BLaER1 treated with 17β-estradiol and CSF1 and Interleukin-3, amounts not matched to agents 10 nM and 100 nM (cell line): ENCODE measurements around the gene OLIG1.

Source experiments
- H3K27ac ChIP-seq, 11 experiments: shearing (Covaris generic); formaldehyde crosslinking; 2 replicates each; pipeline ENCODE4 v1.8.1; 2022
- H3K27me3 ChIP-seq, 11 experiments: shearing (Covaris generic); formaldehyde crosslinking; 2 replicates each; pipeline ENCODE4 v1.8.1; 2022
- H3K36me3 ChIP-seq, 11 experiments: shearing (Covaris generic); formaldehyde crosslinking; 2 replicates each; pipeline ENCODE4 v1.8.1; 2022
- H3K4me1 ChIP-seq, 10 experiments: shearing (Covaris generic); formaldehyde crosslinking; 2 replicates each; pipeline ENCODE4 v1.8.1; 2022
- H3K4me2 ChIP-seq, 11 experiments: shearing (Covaris generic); formaldehyde crosslinking; 2 replicates each; pipeline ENCODE4 v1.8.1; 2022
- H3K4me3 ChIP-seq, 10 experiments: shearing (Covaris generic); formaldehyde crosslinking; 2 replicates each; pipeline ENCODE4 v1.8.1; 2022
- H3K9ac ChIP-seq, 11 experiments: shearing (Covaris generic); formaldehyde crosslinking; 2 replicates each; pipeline ENCODE4 v1.8.1; 2022
- H3K9me3 ChIP-seq, 11 experiments: shearing (Covaris generic); formaldehyde crosslinking; replicated peaks in 1 of 11; 2 replicates each; pipeline ENCODE4 v1.8.1; 2022
- H4K20me1 ChIP-seq, 11 experiments: shearing (Covaris generic); formaldehyde crosslinking; 2 replicates each; pipeline ENCODE4 v1.8.1; 2022
- Cebpa-rat ChIP-seq, 11 experiments: shearing (Covaris generic); IDR thresholded peaks; 2 replicates each; pipeline ENCODE4 v1.8.1; 2022

Gene OLIG1

DNA sequence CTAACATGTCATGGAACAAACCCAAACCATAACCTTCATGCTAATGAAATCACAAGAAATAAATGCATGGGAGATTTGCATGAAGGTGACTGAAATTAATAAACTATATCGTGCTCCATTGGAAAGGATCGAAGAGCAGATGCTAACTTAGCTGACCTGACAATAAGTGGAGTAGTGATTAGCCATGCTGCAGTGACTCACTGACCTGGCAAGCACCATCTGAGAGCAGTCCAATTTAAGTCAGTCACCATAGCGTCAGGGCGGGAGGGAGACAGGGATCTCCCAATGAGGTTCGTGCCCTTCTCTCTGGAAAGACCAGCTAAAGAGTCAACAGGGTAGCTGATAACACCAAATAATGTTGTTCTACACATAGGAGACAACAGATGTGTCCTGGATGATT lies 22.7 kb upstream of the OLIG1 start:
- H3K27me3 ChIP-seq = no peaks in the 10 kb centered on the region
- H3K4me3 ChIP-seq = no peak overlapping the region
- H3K9ac ChIP-seq = no peak overlapping the region
- no peaks in the 10 kb centered on the region for H3K9me3 ChIP-seq
- H3K4me2 ChIP-seq = no peak overlapping the region
- H4K20me1 ChIP-seq = no peaks in the 10 kb centered on the region
- H3K4me1 ChIP-seq = peaks cover 9 to 22% (median 11%) of the 10 kb centered on the region in 10 experiments; a peak in 16 of 20 replicates
- TF ChIP-seq Cebpa-rat (IDR thresholded peaks at IDR 0.05) = no peak
- H3K27ac ChIP-seq = no peak overlapping the region
- no peaks in the 10 kb centered on the region for H3K36me3 ChIP-seq

DNA sequence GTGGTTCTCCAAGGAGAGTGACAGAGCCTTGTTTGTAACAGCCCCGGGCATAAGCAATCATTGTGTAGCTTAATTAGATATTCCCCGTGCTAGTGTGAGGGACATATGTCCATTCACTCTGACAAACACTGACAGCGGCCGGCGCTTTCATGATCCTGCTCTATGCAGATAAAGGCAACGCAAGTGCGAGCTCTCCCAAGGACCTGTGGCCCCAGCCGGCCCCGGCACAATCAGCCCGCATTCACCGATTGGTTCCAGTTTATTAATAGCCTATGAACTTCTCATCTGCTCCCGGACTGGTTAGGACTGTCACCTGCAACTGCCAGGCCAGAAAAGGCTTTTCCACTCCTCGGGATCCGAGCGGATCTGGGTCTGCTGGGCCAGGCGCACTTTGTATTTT lies 18.0 kb upstream of the OLIG1 start:
- Histone ChIP-seq H3K4me3 (no peak overlapping the region), H3K27ac (no peak overlapping the region), H3K36me3 (no peaks in the 10 kb centered on the region), H4K20me1 (no peaks in the 10 kb centered on the region), H3K27me3 (no peaks in the 10 kb centered on the region), H3K9me3 (peaks cover 0 to 5% (median 0%) of the 10 kb centered on the region in 11 experiments; a peak in 1 of 22 replicates), H3K9ac (no peak overlapping the region), H3K4me1 (peaks cover 27 to 49% (median 31%) of the 10 kb centered on the region in 10 experiments), H3K4me2 (no peak overlapping the region)
- TF ChIP-seq Cebpa-rat (IDR thresholded peaks at IDR 0.05) = no peak

DNA sequence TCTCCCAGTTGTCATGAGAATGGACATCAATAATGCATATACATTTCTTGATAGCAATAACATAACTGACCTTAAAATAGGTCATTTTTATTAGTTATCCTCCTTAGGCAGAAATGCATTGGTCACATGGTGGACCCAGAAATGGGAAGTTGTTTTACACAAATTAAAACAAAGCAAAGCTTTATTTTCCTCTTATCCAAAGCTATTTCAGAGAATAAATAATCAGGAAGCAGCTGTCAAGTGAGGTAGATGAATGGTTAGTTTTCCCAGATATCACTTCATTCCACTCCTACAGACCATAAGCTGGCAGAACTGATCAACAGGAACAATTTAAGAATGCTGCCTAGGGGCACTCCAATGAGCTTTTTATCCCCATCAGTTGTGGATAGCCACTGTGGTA lies 16.0 kb upstream of the OLIG1 start:
- Histone ChIP-seq H3K27ac (peak overlapping the region in 2 of 11 experiments; percentile 23 to 37; a peak in 2 of 22 replicates), H3K4me3 (no peak overlapping the region), H3K9ac (no peak overlapping the region), H3K36me3 (no peaks in the 10 kb centered on the region), H3K27me3 (no peaks in the 10 kb centered on the region), H3K9me3 (peaks cover 0 to 5% (median 0%) of the 10 kb centered on the region in 11 experiments; a peak in 1 of 22 replicates), H4K20me1 (no peaks in the 10 kb centered on the region), H3K4me1 (peaks cover 48 to 69% (median 51%) of the 10 kb centered on the region in 10 experiments), H3K4me2 (peak overlapping the region in 4 of 11 experiments; percentile 9 to 83 (median 52); a peak in 5 of 22 replicates)
- TF ChIP-seq Cebpa-rat (IDR thresholded peaks at IDR 0.05) = no peak

GRCh38 chr21:33055991-33056390 lies 13.9 kb upstream of the OLIG1 start:
- H3K4me2 ChIP-seq = peak overlapping the region; percentile 74 to 89 (median 83)
- peak overlapping the region in 6 of 11 experiments; percentile 44 to 86 (median 85); a peak in 9 of 22 replicates for H3K27ac ChIP-seq
- no peak for TF ChIP-seq Cebpa-rat (IDR thresholded peaks at IDR 0.05)
- H3K9ac ChIP-seq = peak overlapping the region in 1 of 11 experiments; percentile 18; a peak in 1 of 22 replicates
- H3K27me3 ChIP-seq = no peaks in the 10 kb centered on the region
- H4K20me1 ChIP-seq = no peaks in the 10 kb centered on the region
- H3K4me3 ChIP-seq = no peak overlapping the region
- H3K36me3 ChIP-seq = no peaks in the 10 kb centered on the region
- H3K9me3 ChIP-seq = peaks cover 0 to 5% (median 0%) of the 10 kb centered on the region in 11 experiments; a peak in 1 of 22 replicates
- H3K4me1 ChIP-seq = peaks cover 63 to 83% (median 65%) of the 10 kb centered on the region in 10 experiments

GRCh38 chr21:33057385-33057940 lies 12.5 kb upstream of the OLIG1 start:
- Histone ChIP-seq H3K36me3 (no peaks in the 10 kb centered on the region), H3K9me3 (peaks cover 0 to 5% (median 0%) of the 10 kb centered on the region in 11 experiments; a peak in 1 of 22 replicates), H3K4me3 (no peak overlapping the region), H3K4me2 (peak overlapping the region; percentile 74 to 89 (median 83)), H3K27ac (peak overlapping the region in 10 of 11 experiments; percentile 28 to 86 (median 80); a peak in 18 of 22 replicates), H3K9ac (peak overlapping the region in 10 of 11 experiments; percentile 20 to 73 (median 63); a peak in 12 of 22 replicates), H3K27me3 (no peaks in the 10 kb centered on the region), H3K4me1 (peaks cover 61 to 91% (median 71%) of the 10 kb centered on the region in 10 experiments), H4K20me1 (no peaks in the 10 kb centered on the region)
- no peak for TF ChIP-seq Cebpa-rat (IDR thresholded peaks at IDR 0.05)

DNA sequence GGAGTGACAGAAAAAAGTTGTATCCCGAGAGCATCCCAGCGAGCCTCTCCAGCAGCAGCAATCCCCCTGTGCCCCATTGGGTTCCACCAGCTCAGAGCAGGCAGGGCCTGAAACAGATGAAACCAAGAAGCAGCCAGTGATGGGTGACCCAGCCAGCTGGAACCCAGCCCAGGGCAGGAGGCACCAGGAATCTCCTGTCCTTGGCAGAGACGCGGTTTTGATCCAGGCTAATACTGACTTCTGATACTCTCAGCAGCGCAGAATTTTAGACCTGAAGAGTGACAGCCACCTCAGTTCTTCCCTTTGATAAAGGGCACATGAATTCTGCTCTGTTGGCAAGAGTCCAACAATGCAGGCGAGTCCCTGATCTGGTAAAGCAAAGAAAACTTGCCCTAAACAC lies 11.4 kb upstream of the OLIG1 start:
- no peak for TF ChIP-seq Cebpa-rat (IDR thresholded peaks at IDR 0.05)

DNA sequence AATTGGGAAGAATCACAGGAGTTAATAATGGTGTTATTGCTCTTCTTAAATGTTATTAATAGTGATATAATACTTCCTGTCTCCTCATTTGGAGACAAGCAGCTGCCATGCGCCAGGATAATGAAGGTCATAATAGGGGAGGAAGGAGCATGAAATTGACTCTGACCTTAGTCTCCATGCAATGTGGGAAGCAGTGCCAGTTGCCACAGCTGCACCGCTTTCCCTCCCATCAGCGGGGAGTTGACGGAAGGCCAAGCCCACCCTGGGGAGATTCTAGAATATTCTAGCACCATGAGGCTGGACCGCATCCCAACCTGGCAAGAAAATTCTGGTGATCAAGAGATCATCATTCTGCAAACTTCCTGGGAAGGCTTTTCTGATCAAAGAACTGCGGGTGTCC lies 11.0 kb upstream of the OLIG1 start:
- H3K27ac ChIP-seq = peak overlapping the region; percentile 29 to 86 (median 80); a peak in 21 of 22 replicates
- peak overlapping the region in 3 of 10 experiments; percentile 20 to 38 (median 35); a peak in 3 of 20 replicates for H3K4me3 ChIP-seq
- H4K20me1 ChIP-seq = no peaks in the 10 kb centered on the region
- no peaks in the 10 kb centered on the region for H3K9me3 ChIP-seq
- H3K4me1 ChIP-seq = peaks cover 75 to 98% (median 85%) of the 10 kb centered on the region in 10 experiments
- H3K27me3 ChIP-seq = no peaks in the 10 kb centered on the region; a peak in 1 of 22 replicates
- H3K4me2 ChIP-seq = peak overlapping the region; percentile 74 to 89 (median 83)
- H3K36me3 ChIP-seq = no peaks in the 10 kb centered on the region
- H3K9ac ChIP-seq = peak overlapping the region in 10 of 11 experiments; percentile 11 to 73 (median 66); a peak in 18 of 22 replicates
- TF ChIP-seq Cebpa-rat (IDR thresholded peaks at IDR 0.05) = no peak

More for the DNA sequence above, 11.4 kb upstream of the OLIG1 start:
- peak overlapping the region; percentile 29 to 86 (median 80); a peak in 20 of 22 replicates for H3K27ac ChIP-seq
- H3K4me2 ChIP-seq = peak overlapping the region; percentile 74 to 89 (median 83)
- no peaks in the 10 kb centered on the region for H3K36me3 ChIP-seq
- peak overlapping the region in 9 of 11 experiments; percentile 58 to 73 (median 68); a peak in 17 of 22 replicates for H3K9ac ChIP-seq
- no peaks in the 10 kb centered on the region for H4K20me1 ChIP-seq
- H3K4me3 ChIP-seq = peak overlapping the region in 2 of 10 experiments; percentile 35 to 38; a peak in 3 of 20 replicates
- H3K4me1 ChIP-seq = peaks cover 72 to 98% (median 82%) of the 10 kb centered on the region in 10 experiments
- no peaks in the 10 kb centered on the region for H3K27me3 ChIP-seq
- H3K9me3 ChIP-seq = no peaks in the 10 kb centered on the region

DNA sequence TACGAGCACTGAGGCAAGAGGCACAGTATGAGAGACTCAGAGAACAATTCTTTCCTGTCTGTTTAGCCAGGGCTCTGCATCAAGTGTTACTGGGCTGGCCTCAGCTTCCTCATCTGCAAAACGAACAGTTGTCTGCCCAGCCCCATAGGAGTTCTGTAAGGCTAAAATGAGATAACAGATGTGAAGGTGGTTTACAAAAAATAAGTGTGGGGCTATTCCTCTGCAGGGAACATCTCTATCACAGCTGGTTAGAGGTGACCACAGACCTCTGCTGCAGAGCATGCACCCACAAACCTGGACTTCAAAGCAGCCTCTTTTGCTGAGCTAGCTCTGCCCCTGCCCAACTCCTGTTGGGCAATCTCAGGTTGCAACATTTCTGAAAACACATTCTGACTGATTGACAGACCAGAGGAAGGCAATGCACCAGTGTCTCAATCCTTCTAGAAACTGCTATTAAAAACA lies 10.5 kb upstream of the OLIG1 start:
- H3K4me3 ChIP-seq = peak overlapping the region in 2 of 10 experiments; percentile 20 to 38; a peak in 2 of 20 replicates
- no peaks in the 10 kb centered on the region for H3K9me3 ChIP-seq
- H3K27ac ChIP-seq = peak overlapping the region; percentile 29 to 86 (median 80); a peak in 21 of 22 replicates
- peak; percentile 96 to 99 (median 99); a peak in 21 of 22 replicates for TF ChIP-seq Cebpa-rat (IDR thresholded peaks at IDR 0.05)
- no peaks in the 10 kb centered on the region; a peak in 1 of 22 replicates for H3K27me3 ChIP-seq
- peaks cover 79 to 98% (median 90%) of the 10 kb centered on the region in 10 experiments for H3K4me1 ChIP-seq
- no peaks in the 10 kb centered on the region for H3K36me3 ChIP-seq
- no peaks in the 10 kb centered on the region for H4K20me1 ChIP-seq
- peak overlapping the region; percentile 74 to 89 (median 83) for H3K4me2 ChIP-seq
- H3K9ac ChIP-seq = peak overlapping the region in 10 of 11 experiments; percentile 11 to 73 (median 66); a peak in 17 of 22 replicates

- Histone ChIP-seq H3K4me3 (no peak overlapping the region), H3K27ac (peak overlapping the region in 9 of 11 experiments; percentile 14 to 86 (median 80); a peak in 14 of 22 replicates), H3K27me3 (peaks cover 0 to 4% (median 0%) of the 10 kb centered on the region in 11 experiments; a peak in 1 of 22 replicates), H3K9ac (no peak overlapping the region; a peak in 1 of 22 replicates), H3K9me3 (no peaks in the 10 kb centered on the region), H4K20me1 (no peaks in the 10 kb centered on the region), H3K36me3 (no peaks in the 10 kb centered on the region), H3K4me2 (peak overlapping the region in 10 of 11 experiments; percentile 4 to 89 (median 84); a peak in 17 of 22 replicates), H3K4me1 (peaks cover 74 to 98% (median 86%) of the 10 kb centered on the region in 10 experiments)
- TF ChIP-seq Cebpa-rat (IDR thresholded peaks at IDR 0.05) = no peak
Measured at GRCh38 chr21:33061233-33061632, 8.7 kb upstream of the OLIG1 start.
